Left lobe of liver (tissue), 2 donors: ENCODE data around the gene TMEM253. TPM values are rescaled to one million over a fixed set of nuclear protein-coding genes. Genes with fewer than 3 reads are reported as not detected.

ENCODE experiments used
- ATAC-seq: fragments of 200-7000 bp; cut with Tn5 transposase; one replicate; pipeline ENCODE4 v1.9.1; 2020; ENCODE audit warnings: mild to moderate bottlenecking, moderate library complexity
- DNase-seq: peaks from one replicate; pipeline ENCODE4 v3.0.0-alpha.2; 2020; ENCODE audit warnings: low spot score
- total RNA-seq: library from RNA; stranded (reverse); gene quantifications from one replicate; pipeline ENCODE4 v1.2.1, GENCODE V29; 2021
- donor health status: DM: no; HTN: no; CAD: no; lungs with moderate emphysema.
- donor health status: DM: no; HTN: yes; CAD: no.

Gene TMEM253
- total RNA-seq, 1 donor from 2014 or later: 0.15 TPM

DNA sequence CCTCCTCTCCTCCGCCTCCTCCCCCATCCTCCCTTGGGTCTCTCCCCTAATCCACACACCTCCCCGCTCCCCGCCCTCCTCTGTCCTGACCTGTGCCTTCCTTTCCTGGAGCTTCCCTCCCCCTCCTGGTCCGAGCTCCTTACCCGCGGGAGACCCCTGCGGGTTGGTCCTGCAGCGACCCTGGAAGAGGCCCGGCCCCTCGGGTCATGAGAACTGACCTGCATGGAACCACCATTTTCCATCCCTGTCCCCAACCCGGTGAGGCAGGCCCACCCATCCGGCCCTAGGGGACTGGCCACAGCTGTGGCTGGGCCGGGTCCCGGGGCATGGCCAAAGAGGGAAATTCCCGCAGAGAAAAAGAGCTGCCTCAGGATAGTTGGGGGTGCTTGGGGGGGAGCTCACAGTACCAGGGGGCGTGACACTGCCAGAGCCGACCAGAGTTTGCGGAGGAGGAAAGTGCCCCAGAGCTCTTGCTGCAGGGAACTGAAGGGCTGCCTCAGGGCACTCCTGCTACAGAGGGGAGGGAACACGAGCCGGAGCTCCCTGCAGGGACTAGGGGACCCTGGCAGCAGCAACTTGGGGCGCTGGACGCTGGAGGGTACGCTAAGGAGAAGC, 30.1 kb upstream of the TMEM253 start:
- ATAC-seq: peak; percentile 36
- no peak for DNase-seq

DNA sequence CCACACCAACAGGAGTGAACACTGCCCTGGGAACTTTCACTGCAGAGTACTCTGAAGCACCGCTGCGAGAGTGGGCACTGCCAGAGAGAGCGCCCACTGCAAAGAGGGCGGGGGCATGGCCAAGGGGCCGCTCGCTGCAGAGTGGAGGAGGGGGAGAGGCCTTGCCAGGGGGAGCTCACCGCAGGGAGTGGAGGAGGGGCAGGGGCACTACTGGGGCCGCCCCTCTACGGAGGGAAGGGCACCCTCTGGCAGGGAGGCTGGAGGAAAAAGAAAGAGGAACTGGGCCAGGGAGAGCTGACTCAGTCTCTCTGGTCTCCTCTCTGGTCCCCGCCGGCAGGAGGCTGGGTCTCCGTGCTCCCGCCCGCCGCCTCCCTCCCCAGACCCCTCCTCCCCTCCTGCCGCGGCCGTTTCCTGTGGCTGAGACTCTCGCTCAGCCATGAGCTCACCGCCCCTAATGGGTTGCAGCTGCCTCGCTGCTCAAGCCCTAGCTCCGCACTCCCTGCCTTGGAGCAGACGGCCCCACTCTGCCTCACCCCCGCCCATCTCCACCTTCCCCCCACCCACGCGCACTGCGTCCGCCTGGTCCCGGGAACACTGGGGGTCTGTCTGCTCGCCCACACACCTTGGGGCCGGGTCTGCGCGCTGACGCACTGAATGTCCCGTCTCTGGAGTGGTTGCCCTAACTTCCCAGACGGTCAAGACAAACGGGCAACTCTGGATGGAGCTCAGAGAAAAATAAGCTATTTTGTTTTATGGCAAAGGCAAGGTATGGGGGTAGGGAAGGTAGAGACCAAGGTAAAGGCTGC, 29.4 kb upstream of the TMEM253 start:
- peak; percentile 36 for ATAC-seq
- DNase-seq: no peak

- ATAC-seq: no peak
- no peak for DNase-seq
These were observed 28.8 kb upstream of the TMEM253 start for GRCh38 chr14:21072031-21072473.

DNA sequence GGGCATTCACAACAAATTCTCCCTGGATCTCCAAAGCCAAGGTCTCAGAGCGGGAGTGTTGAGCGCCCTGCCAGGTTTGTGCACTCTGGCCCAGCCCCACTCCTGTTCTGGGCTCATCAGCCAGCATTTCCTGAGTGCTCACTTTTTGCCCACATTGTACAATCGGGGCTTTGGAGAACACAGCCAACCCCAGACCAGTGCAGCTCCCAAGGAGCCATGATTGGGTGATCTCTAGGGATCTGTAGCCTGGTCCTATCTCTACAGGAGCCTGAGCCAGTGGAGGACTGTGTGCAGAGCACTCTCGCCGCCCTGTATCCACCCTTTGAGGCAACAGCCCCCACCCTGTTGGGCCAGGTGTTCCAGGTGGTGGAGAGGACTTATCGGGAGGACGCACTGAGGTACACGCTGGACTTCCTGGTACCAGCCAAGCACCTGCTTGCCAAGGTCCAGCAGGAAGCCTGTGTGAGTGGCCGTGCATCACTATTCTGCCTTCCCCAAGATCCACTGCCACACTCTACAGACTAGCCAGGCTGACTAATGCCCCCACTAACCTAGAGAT, 28.0 kb upstream of the TMEM253 start:
- DNase-seq (no peak), ATAC-seq (no peak)

GRCh38 chr14:21073921-21074320, 26.9 kb upstream of the TMEM253 start:
- DNase-seq (no peak), ATAC-seq (no peak)

GRCh38 chr14:21074398-21075272, 26.2 kb upstream of the TMEM253 start:
- ATAC-seq (no peak), DNase-seq (no peak)

- no peak for ATAC-seq
- DNase-seq: no peak
These were observed 25.0 kb upstream of the TMEM253 start for GRCh38 chr14:21075719-21076437.

DNA sequence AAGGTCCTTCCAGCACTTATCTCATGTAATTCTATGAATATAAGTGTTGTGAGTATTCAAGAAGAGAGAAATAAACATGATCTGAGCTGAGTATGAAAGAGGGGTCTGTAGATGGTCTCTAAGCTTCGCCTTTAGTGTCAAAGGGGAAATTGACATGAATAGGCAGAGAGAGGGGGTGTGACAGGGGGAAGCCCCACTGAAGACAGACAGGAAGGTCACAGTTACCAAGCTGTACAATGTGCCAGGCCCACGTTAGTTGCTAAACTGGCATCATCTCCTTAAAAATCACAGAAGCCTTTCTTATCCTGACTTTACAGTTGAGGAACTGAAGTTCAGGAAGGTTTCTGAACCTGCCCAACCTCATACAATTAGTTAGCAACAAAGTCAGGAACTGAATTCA, 23.2 kb upstream of the TMEM253 start:
- ATAC-seq (no peak), DNase-seq (no peak)

DNA sequence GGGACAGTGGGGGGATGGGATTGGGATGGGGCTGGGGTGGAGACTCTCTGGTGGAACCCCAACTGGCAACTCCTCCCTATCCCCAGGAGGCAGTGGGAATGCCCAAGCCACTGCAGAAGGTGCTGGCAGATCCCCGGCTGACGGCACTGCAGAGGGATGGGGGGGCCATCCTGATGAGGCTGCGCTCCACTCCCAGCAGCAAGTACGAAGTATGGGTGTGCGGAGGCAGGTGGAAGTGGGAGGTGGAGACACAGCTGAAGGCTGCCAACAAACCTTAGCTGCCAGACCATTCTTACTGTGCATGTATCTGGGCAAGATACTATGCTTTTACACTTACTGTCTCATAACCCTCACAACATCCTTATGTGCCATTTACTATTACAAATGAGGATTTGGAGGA, 22.6 kb upstream of the TMEM253 start:
- DNase-seq: no peak

GRCh38 chr14:21078726-21079125, 22.1 kb upstream of the TMEM253 start:
- ATAC-seq (no peak), DNase-seq (no peak)

More for the DNA sequence above, 22.6 kb upstream of the TMEM253 start:
- ATAC-seq: no peak

- no peak for ATAC-seq
- DNase-seq: no peak
These were observed 19.2 kb upstream of the TMEM253 start for GRCh38 chr14:21081521-21082142.

DNA sequence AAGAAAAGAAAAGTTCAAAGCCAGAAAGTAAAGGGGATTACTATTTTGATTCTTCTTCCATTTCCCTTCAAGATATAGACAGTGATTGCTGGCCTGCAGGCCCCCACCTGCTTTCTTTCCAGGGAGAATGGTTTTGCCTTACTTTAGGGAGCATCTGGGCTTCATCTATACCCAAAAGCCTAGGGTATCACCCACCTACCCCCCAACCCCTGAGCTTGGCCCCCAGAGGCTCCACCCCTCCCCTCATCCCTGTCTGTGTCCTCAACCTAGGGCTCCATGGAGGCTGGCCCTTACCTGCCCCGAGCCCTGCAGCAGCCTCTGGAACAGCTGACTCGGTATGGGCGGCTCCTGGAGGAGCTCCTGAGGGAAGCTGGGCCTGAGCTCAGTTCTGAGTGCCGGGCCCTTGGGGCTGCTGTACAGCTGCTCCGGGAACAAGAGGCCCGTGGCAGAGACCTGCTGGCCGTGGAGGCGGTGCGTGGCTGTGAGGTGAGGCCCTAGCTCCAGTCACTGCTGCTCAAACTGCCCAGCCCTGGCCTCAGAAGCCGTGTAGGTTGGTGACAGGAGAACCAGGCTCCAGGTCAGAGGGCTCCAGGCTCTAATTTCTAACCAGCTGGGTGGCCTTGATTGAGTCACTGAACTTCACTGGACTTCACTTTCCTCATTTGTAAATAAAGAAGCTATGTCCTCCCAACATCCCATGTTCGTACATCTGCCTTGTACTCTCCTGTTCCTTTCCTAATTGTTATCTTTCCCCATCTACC, 17.1 kb upstream of the TMEM253 start:
- DNase-seq (no peak), ATAC-seq (peak; percentile 58)

- ATAC-seq (no peak), DNase-seq (no peak)
These were observed 16.5 kb upstream of the TMEM253 start for GRCh38 chr14:21084396-21084795.

DNA sequence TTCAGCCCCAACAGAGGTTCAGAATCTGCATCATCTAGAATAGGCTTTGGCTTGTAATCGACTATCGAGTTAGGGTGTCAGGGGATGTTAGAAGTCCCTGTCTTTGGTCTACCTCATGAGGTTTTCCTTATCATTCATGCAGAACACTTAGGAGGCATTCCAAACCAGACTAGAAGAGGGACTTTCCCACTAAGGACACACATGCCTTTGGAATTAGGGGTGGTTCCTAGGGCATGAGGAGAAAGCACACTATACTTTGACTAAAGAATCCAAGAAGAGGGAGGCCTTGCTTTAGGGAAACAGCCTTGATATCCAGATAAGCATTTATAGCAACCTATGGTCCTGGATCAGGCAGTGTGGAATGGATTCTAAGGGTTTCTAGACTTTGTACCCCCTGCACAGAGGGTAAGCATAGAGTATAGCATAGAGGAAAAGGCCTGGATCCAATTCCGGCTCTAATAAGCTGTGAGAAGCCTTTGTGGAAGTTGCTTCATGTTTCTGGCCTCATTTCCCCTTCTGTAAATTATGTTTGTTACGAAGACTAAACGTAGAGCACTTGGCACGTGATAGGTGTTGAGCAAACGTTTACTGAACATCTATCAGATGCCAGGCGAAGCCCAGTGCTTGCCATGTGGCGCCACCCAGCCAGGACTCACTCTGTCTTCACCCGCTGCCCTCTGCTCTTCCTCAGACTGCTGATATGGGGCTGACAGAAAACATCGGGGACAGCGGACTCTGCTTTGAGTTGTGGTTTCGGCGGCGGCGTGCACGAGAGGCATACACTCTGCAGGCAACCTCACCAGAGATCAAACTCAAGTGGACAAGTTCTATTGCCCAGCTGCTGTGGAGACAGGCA, 15.6 kb upstream of the TMEM253 start:
- DNase-seq (peak; percentile 87), ATAC-seq (peak; percentile 75)

DNA sequence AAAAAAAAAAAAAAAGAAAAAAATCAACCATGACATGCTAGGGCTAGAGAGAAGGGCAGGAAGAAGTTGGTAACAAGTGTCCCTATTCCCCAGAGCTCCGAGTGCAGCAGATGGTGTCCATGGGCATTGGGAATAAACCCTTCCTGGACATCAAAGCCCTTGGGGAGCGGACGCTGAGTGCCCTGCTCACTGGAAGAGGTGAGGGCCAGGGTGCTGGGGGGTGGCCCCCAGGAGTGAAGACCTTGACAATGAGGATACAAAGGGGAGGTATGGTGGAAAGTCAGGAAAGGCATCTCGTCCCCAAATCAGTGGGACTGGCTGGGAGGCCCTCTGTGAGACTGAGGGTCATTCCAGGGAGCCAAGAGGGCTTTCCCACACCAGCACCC, 14.0 kb upstream of the TMEM253 start:
- ATAC-seq (no peak), DNase-seq (no peak)

DNA sequence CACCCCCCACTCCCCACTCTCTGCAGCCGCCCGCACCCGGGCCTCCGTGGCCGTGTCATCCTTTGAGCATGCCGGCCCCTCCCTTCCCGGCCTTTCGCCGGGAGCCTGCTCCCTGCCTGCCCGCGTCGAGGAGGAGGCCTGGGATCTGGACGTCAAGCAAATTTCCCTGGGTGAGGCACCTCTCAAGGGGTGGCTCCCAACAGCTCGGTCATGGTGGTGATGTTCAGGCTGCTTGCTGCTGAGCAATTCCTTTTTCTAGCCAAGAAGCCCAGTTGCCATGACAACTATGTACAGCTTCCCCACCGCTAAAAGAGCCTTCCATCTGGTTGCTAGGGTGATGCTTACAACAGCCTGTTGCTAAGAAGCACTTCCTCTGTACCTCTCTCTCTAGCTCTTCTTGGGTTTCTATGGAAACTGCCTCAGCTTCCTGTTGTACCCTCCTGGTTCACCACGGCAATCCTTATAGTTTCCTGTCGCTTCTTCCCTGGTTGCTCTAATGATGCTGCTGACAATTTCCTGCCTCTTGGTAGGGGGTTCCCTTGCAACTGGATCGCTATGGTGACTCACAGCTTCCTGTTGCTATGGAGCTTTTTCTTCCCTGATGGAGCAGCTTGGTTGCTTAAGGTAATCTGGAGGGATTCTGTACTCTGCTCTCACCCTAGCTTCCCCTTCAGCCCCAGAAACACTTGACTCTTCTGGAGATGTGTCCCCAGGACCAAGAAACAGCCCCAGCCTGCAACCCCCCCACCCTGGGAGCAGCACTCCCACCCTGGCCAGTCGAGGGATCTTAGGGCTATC, 13.4 kb upstream of the TMEM253 start:
- ATAC-seq (no peak), DNase-seq (no peak)

- DNase-seq (no peak), ATAC-seq (no peak)
These were observed 12.2 kb upstream of the TMEM253 start for GRCh38 chr14:21088687-21089086.

GRCh38 chr14:21089271-21089670, 11.6 kb upstream of the TMEM253 start:
- DNase-seq: no peak
- no peak for ATAC-seq
